ENCODE data around the gene CPNE5.
"Not testable (repeated sequence)": the region's sequence is repeated elsewhere in the genome, so short reads cannot be mapped to it uniquely, and the experiment has no call there.

Gene CPNE5

DNA sequence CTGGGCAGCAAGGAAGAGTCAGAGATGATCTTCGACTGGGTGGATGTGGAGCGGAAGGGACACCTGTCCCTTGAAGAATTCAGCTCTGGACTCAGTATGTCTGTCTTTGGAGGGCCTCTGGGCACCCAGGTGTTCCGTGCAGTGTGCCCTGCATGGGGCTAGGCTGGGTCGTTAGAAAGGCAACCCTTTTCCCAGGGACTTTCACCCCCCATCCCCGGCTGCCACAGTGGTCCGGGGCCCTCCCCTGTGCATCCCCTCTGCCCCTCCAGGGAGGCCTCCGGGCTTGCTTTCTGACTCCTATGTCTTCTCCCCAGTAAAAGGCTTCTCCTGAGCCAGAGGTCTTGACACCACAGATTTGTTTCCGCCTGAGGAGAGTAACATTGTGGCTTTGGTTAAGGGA lies 125.4 kb downstream of the CPNE5 start:
- in situ Hi-C loops (cut with MboI; ENCODE audit: low sequenced_read_pairs), result no loop called here

DNA sequence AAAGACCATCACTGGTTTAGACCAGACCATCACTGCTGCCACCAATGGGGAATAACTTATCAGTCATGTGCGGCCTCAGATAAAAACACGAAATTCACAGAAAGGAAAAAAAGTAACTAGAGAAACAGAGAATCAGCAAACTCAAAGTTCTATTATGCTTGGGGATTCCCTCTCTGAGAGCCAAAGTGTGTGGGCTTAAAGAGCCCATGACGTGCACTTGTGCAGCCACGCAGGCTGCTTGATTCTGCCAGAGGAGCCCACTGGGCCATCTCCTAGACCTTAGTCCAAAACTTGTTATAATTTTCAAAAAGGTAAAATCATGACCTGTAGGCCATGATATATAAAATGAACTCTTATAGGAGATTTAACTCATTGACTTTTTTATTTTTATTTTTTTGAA lies 126.4 kb downstream of the CPNE5 start:
- in situ Hi-C loops (cut with MboI; ENCODE audit: low sequenced_read_pairs), result no loop called here

GRCh38 chr6:36706339-36706738 lies 132.9 kb downstream of the CPNE5 start:
- in situ Hi-C loops (cut with MboI; ENCODE audit: low sequenced_read_pairs), result no loop called here

- in situ Hi-C loops (cut with MboI; ENCODE audit: low sequenced_read_pairs), result not testable (repeated sequence)
These were observed 134.2 kb downstream of the CPNE5 start for GRCh38 chr6:36704961-36705577.

GRCh38 chr6:36703982-36704381 lies 135.3 kb downstream of the CPNE5 start:
- in situ Hi-C loops (cut with MboI; ENCODE audit: low sequenced_read_pairs), result no loop called here

DNA sequence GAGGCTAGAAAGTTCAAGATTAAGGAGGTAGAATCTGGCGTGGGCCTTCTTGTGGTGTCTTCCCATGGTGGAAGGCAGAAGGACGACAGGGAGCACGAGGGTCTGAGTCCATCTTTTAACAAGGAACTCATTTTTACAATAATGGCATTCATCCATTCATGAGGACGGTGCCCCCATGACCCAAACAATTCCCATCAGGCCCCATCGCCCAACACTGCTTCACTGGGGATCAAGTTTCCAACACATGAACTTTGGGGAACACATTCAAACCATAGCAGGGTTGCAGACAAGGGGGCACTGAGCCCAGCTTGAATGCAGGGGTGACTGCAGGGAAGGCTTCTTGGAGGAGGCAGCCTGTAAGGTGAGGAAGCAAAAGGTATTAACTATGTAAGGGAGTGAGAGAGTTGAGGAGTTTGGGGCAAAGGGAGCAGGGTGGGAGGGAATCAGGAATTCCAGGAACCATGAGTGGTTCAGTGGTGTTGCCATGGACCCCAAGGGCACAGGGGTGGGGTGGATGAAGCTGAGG lies 136.1 kb downstream of the CPNE5 start:
- in situ Hi-C loops (cut with MboI; ENCODE audit: low sequenced_read_pairs), result no loop called here

GRCh38 chr6:36702656-36703055 lies 136.6 kb downstream of the CPNE5 start:
- in situ Hi-C loops (cut with MboI; ENCODE audit: low sequenced_read_pairs), result no loop called here

DNA sequence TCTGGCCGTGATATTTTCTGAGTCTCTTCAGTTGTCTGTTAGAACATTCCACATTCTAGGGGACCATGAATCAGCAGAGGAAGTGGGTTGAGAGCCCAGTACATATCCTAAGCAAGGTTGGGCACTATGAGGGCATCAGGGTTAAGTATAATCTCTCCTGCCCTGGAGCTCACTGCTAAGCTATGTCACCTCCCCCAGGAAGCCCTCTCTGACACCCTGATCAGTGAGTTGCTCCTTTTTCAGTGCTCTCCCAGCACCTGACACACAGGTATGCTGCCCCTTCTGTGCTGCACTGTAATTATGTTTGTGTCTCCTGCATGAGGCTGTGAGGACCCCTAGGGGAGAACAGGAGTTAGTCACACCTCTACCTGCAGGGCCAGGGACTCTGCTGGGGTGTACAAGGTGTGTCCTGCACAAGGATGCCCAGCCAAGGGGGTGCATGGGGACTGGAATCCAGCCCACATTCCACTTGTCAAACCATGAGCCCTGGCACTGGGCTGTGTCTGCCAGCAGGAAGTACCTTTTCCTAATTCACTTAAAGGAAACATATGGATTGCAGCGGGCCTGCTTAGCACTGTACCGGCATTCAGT lies 137.7 kb downstream of the CPNE5 start:
- in situ Hi-C loops (cut with MboI; ENCODE audit: low sequenced_read_pairs), result no loop called here

DNA sequence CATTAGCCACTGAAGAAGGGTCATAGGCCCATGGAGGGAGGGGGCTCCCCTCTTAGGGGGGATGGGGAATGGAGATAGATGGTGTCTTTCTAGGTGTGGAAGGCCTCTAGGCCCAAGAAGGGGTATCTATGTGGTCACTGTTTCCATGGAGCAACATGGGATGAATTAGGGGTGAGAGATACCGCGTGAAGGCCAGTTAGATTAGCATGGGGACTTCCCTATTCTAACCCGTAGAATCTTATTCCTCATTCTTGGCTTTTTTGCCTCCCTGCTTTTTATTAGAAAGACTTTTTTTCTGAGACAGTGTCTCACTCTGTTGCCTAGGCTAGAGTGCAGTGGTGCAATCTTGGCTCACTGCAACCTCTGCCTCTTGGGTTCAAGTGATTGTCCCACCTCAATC lies 138.4 kb downstream of the CPNE5 start:
- in situ Hi-C loops (cut with MboI; ENCODE audit: low sequenced_read_pairs), result no loop called here

- in situ Hi-C loops (cut with MboI; ENCODE audit: low sequenced_read_pairs), result no loop called here
These were observed 139.0 kb downstream of the CPNE5 start for GRCh38 chr6:36700071-36700812.

DNA sequence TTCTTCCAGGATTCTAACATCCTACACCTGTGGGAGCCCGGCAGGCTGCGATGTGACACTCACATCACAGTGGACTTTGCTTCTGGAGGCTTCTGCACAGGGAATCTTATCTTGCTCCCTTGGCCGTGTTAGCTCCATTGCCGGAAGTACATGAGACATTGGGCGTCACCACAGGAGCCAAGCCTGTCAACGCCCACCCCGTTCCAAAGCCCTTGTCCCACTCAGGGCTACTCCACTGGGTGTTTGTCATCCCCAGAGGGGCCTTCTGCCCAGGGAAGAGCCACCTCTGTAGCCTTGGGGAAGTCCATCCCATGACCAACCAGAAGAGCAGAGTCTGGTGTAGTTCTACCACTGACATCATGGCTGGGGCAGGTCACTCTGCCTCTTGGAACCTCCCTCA lies 139.9 kb downstream of the CPNE5 start:
- in situ Hi-C loops (cut with MboI; ENCODE audit: low sequenced_read_pairs), result no loop called here

- in situ Hi-C loops (cut with MboI; ENCODE audit: low sequenced_read_pairs), result no loop called here
These were observed 140.4 kb downstream of the CPNE5 start for GRCh38 chr6:36698871-36699271.

DNA sequence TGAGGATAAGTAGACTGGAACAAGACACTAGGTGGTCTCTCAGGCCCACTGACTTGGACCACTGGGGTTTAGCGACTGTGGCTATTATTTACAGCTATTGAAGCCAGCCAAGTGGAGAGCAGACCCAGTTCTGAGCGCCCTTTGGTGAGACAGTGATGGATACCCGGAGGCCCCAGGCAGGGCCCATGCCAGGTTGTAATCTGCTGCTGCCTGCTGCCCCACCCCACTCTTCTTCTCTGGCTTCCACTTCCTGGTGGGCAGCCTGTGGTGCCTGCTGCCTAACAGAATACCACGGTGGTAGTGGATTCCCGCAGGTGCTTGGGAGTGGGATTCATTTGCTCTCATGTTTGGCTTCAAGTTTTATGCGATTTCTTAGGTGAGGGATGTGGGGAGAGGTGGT lies 141.0 kb downstream of the CPNE5 start:
- in situ Hi-C loops (cut with MboI; ENCODE audit: low sequenced_read_pairs), result no loop called here

- in situ Hi-C loops (cut with MboI; ENCODE audit: low sequenced_read_pairs), result no loop called here
These were observed 141.8 kb downstream of the CPNE5 start, which contains the start of gene RAB44 for GRCh38 chr6:36697481-36697903. TSS of gene RAB44 (plus strand) at chr6:36697826. CDS start at chr6:36704236, 6,410 bp downstream.

GRCh38 chr6:36695414-36695813 lies 143.8 kb downstream of the CPNE5 start:
- in situ Hi-C loops (cut with MboI; ENCODE audit: low sequenced_read_pairs), result no loop called here

GRCh38 chr6:36694616-36695015 lies 144.6 kb downstream of the CPNE5 start:
- in situ Hi-C loops (cut with MboI; ENCODE audit: low sequenced_read_pairs), result no loop called here

DNA sequence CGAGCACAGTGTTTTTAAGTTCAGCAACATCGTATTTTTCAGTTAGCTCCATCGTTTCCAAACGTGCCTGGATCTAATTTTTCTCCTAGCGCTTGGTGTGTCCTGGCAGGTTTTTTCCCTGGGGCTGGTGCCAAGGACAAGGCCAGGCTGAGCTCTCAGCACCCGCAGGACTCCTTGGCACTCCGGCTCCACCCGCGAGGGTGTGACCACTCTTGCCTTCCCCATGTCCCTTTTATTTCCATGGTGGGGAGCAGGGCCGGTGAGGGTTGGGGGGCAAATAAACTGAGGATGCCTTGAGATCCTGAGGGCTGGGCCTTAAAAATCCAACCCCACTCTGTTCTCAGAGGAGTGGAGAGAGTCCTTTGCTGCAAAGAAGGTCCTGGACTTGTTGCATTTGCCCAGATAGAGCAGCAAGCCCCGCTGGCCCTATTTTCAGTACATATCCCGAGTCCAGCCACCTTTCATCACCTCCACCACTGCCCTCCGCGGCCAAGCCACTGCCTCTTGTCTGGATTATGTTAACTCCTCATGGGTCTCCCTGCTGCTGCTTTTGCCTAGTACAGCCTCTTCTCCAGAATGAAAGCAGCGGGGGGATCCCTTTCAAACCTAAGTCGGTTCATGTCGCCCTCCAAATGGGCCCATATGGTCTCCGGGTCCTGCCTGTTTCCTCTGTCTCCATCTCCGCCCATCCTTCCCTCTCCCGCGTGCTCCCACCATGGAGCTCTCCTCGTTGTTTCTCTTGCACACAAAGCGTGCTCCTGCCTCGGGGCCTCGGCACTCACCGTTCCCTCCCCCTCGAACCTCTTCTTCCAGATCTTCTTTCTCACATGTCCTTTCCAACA lies 146.2 kb downstream of the CPNE5 start:
- in situ Hi-C loops (cut with MboI; ENCODE audit: low sequenced_read_pairs), result no loop called here

GRCh38 chr6:36692220-36692619 lies 147.0 kb downstream of the CPNE5 start:
- in situ Hi-C loops (cut with MboI; ENCODE audit: low sequenced_read_pairs), result no loop called here

- in situ Hi-C loops (cut with MboI; ENCODE audit: low sequenced_read_pairs), result no loop called here
These were observed 147.6 kb downstream of the CPNE5 start for GRCh38 chr6:36691612-36692011.

GRCh38 chr6:36691011-36691410 lies 148.2 kb downstream of the CPNE5 start:
- in situ Hi-C loops (cut with MboI; ENCODE audit: low sequenced_read_pairs), result no loop called here

All from HL-60/S4 (cell line).